ENCODE measurements around the gene LRRN4. TPM values are rescaled to one million over a fixed set of nuclear protein-coding genes. Genes with fewer than 3 reads are reported as not detected.

The LRRN4 gene
- total and polyA plus RNA-seq, 2 of the 8 experiments (the other 6 are each of a cell fraction or from before 2014, with no cell fraction given), result 0.21 to 0.89 TPM

DNA sequence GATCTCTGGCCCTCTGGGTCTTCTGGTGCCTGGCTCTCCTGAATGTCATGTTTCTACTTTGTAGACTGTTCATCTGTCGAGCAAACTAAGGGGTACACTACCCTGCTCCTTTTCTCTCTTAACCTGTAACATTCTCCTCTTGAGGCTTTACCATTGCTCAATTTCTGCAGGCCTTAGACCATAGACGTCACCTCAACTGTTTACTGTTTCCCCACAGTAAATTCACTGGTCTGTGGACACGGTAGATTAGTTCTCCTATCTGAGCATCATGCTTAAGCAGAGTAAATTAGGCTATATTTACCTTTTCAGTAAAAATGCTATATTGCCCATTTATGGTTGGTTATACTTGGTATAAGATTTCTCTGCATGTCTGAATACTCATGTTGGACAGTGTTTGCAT is 62.9 kb downstream of the LRRN4 start:
- POLR2A ChIA-PET (ENCODE audit: partially characterized antibody), result no interaction called here
- Histone ChIP-seq H3K9ac (replicated peaks in 1 of 4; ENCODE audit: extremely low read depth in 1 of 4, low read depth in 3 of 4, low read length in 3 of 4) (no peak overlapping the region), H3K4me1 (replicated peaks in 1 of 4; ENCODE audit: control insufficient read depth in 3 of 4, insufficient read depth in 4 of 4, low read length in 3 of 4) (no peaks in the 10 kb centered on the region), H2BK120ac (replicated peaks; ENCODE audit: low read depth, low read length) (no peak overlapping the region), H3K79me2 (ENCODE audit: control insufficient read depth in 1 of 2, insufficient read depth in 2 of 2, low read length in 2 of 2) (no peaks in the 10 kb centered on the region), H3K9me3 (ENCODE audit: insufficient read depth in 2 of 2, low read depth in 1 of 2, low read length in 1 of 2) (no peaks in the 10 kb centered on the region), H3K18ac (ENCODE audit: extremely low read depth, low read length) (no peak overlapping the region), H3K14ac (ENCODE audit: insufficient read length) (no peak overlapping the region), H3K79me1 (ENCODE audit: low read depth, low read length) (no peaks in the 10 kb centered on the region), H4K5ac (ENCODE audit: insufficient read length, low read depth, low read length) (no peak overlapping the region), H3K23me2 (ENCODE audit: low read depth, low read length) (no peaks in the 10 kb centered on the region), H4K91ac (replicated peaks; ENCODE audit: insufficient read length, low read length) (no peak overlapping the region), H2BK12ac (ENCODE audit: low read depth, low read length) (no peak overlapping the region), H2BK5ac (ENCODE audit: low read depth, low read length) (no peak overlapping the region), H3K56ac (replicated peaks; ENCODE audit: insufficient read length, low read depth, low read length) (no peak overlapping the region), H2AFZ (ENCODE audit: low read length) (no peak overlapping the region), H3K4ac (replicated peaks; ENCODE audit: insufficient read length, low read depth, low read length) (no peak overlapping the region), H2AK5ac (ENCODE audit: low read depth, low read length) (no peak overlapping the region), H2BK15ac (ENCODE audit: low read length) (no peak overlapping the region), H3K4me3 (ENCODE audit: extremely low read depth in 1 of 4, insufficient read depth in 2 of 4, low read depth in 3 of 4, low read length in 4 of 4) (no peak overlapping the region), H4K8ac (ENCODE audit: extremely low read depth, insufficient read depth, low read length) (no peak overlapping the region), H3K23ac (ENCODE audit: insufficient read length) (no peak overlapping the region), H3K27ac (ENCODE audit: low read depth, low read length) (no peak overlapping the region), H3K27me3 (replicated peaks in 1 of 4; ENCODE audit: control insufficient read depth in 3 of 4, extremely low read depth in 1 of 4, insufficient read depth in 3 of 4, low read length in 3 of 4) (no peaks in the 10 kb centered on the region), H2BK20ac (ENCODE audit: low read length) (no peak overlapping the region), H4K20me1 (replicated peaks in 1 of 2; ENCODE audit: control insufficient read depth in 1 of 2, insufficient read depth in 2 of 2, low read length in 2 of 2) (no peaks in the 10 kb centered on the region), H3K36me3 (ENCODE audit: control insufficient read depth in 2 of 4, insufficient read depth in 4 of 4, low read length in 3 of 4) (peaks cover 2 to 55% (median 17%) of the 10 kb centered on the region in 4 experiments), H3K4me2 (ENCODE audit: insufficient read depth in 1 of 2, low read depth in 2 of 2, low read length in 2 of 2) (no peak overlapping the region)
- CTCF ChIA-PET (ENCODE audit: partially characterized antibody), result interaction anchor here (0.6 kb wide), 1 partner anchor 27 kb away, joined by 3 read pairs; no protein-coding TSS in a partner anchor
- FAIRE-seq, result no peak
- 93% methylated on average over 3 of the region's 3 CpGs; no CpG with 5 or more reads in 1 of the 2 experiments for WGBS, 2 experiments (ENCODE audit: extremely low coverage in 1 of 2, insufficient coverage in 1 of 2, insufficient read length in 1 of 2, insufficient replicate concordance in 2 of 2, low coverage in 1 of 2, low lambda C conversion rate in 2 of 2, missing lambda C conversion rate in 1 of 2)
- no peak for DNase-seq (ENCODE audit: low read depth in 1 of 2, low spot score in 2 of 2)
- TF ChIP-seq TAF7 (optimal IDR thresholded peaks at IDR 0.05; ENCODE audit: borderline replicate concordance, low read depth, low read length) (no peak), HDAC6 (IDR thresholded peaks at IDR 0.05; ENCODE audit: low read depth, low read length) (no peak), YY1 (IDR thresholded peaks at IDR 0.05; ENCODE audit: low read depth, low read length) (no peak)

Measured in H1 (cell line).